ENCODE results near the gene HTT. TPM values are rescaled to one million over a fixed set of nuclear protein-coding genes. Genes with fewer than 3 reads are reported as not detected.

Gene HTT
- total and polyA plus RNA-seq, 10 donors: 10.0 to 124 (median 84.4) TPM

- WGBS, 5 donors: 92 to 98% (median 96%) methylated on average over 2 of the region's 2 CpGs
- intact Hi-C loops (cut with DNase I; ENCODE audit: low total_unique reads): no loop called here
- peaks cover 0 to 97% (median 70%) of the 10 kb centered on the region in 6 donors for H3K36me3 ChIP-seq
- no peak overlapping the region for H3K27ac ChIP-seq
- no peak overlapping the region for H3K4me3 ChIP-seq
- TF ChIP-seq CTCF (IDR thresholded peaks at IDR 0.05 in 8 of 11, conservative IDR thresholded peaks at IDR 0.05 in 3 of 11) (no peak), POLR2A (IDR thresholded peaks at IDR 0.05) (no peak), POLR2AphosphoS5 (IDR thresholded peaks at IDR 0.05) (no peak)
- peaks cover 4 to 16% (median 5%) of the 10 kb centered on the region in 6 donors for H3K4me1 ChIP-seq
- H3K9me3 ChIP-seq: no peaks in the 10 kb centered on the region
- no peak for DNase-seq
- H3K27me3 ChIP-seq (replicated peaks in 1 of 7): no peaks in the 10 kb centered on the region
These were observed 53.6 kb downstream of the HTT start for GRCh38 chr4:3128058-3128457.

GRCh38 chr4:3128976-3129375 lies 54.5 kb downstream of the HTT start:
- H3K4me3 ChIP-seq: no peak overlapping the region
- WGBS, 5 donors: 86 to 100% (median 91%) methylated on average over 1 of the region's 1 CpG
- H3K4me1 ChIP-seq: peaks cover 0 to 7% (median 0%) of the 10 kb centered on the region in 6 donors
- no peak for DNase-seq
- no peak for TF ChIP-seq CTCF (IDR thresholded peaks at IDR 0.05 in 8 of 11, conservative IDR thresholded peaks at IDR 0.05 in 3 of 11)
- TF ChIP-seq POLR2A (IDR thresholded peaks at IDR 0.05): no peak
- TF ChIP-seq POLR2AphosphoS5 (IDR thresholded peaks at IDR 0.05): no peak
- H3K36me3 ChIP-seq: peaks cover 0 to 97% (median 77%) of the 10 kb centered on the region in 6 donors
- intact Hi-C loops (cut with DNase I; ENCODE audit: low total_unique reads): no loop called here
- no peak overlapping the region for H3K27ac ChIP-seq
- no peaks in the 10 kb centered on the region for H3K9me3 ChIP-seq
- no peaks in the 10 kb centered on the region for H3K27me3 ChIP-seq (replicated peaks in 1 of 7)

- peaks cover 0 to 100% (median 89%) of the 10 kb centered on the region in 6 donors for H3K36me3 ChIP-seq
- 90 to 98% (median 95%) methylated on average over 3 of the region's 3 CpGs for WGBS, 5 donors
These were observed 55.7 kb downstream of the HTT start for GRCh38 chr4:3130201-3130600.

GRCh38 chr4:3130826-3131225 lies 56.3 kb downstream of the HTT start:
- Histone ChIP-seq H3K36me3 (peaks cover 0 to 100% (median 92%) of the 10 kb centered on the region in 6 donors), H3K27me3 (replicated peaks in 1 of 7) (no peaks in the 10 kb centered on the region), H3K4me1 (peaks cover 0 to 9% (median 2%) of the 10 kb centered on the region in 6 donors), H3K27ac (no peak overlapping the region), H3K4me3 (no peak overlapping the region), H3K9me3 (no peaks in the 10 kb centered on the region)
- TF ChIP-seq POLR2A (IDR thresholded peaks at IDR 0.05) (no peak), CTCF (IDR thresholded peaks at IDR 0.05 in 8 of 11, conservative IDR thresholded peaks at IDR 0.05 in 3 of 11) (no peak), POLR2AphosphoS5 (IDR thresholded peaks at IDR 0.05) (no peak)
- intact Hi-C loops (cut with DNase I; ENCODE audit: low total_unique reads): no loop called here
- WGBS, 5 donors: 80 to 85% (median 83%) methylated on average over 4 of the region's 4 CpGs
- no peak for DNase-seq

More at GRCh38 chr4:3130201-3130600, 55.7 kb downstream of the HTT start:
- TF ChIP-seq POLR2AphosphoS5 (IDR thresholded peaks at IDR 0.05) (no peak), POLR2A (IDR thresholded peaks at IDR 0.05) (no peak), CTCF (IDR thresholded peaks at IDR 0.05 in 8 of 11, conservative IDR thresholded peaks at IDR 0.05 in 3 of 11) (no peak)
- Histone ChIP-seq H3K9me3 (no peaks in the 10 kb centered on the region), H3K4me3 (no peak overlapping the region), H3K27ac (no peak overlapping the region), H3K4me1 (peaks cover 0 to 5% (median 1%) of the 10 kb centered on the region in 6 donors), H3K27me3 (replicated peaks in 1 of 7) (no peaks in the 10 kb centered on the region)
- intact Hi-C loops (cut with DNase I; ENCODE audit: low total_unique reads): no loop called here
- no peak for DNase-seq

All from spleen (tissue), 11 donors.